ENCODE measurements around the gene TNFRSF6B. TPM values are rescaled to one million over a fixed set of nuclear protein-coding genes. Genes with fewer than 3 reads are reported as not detected.

Gene TNFRSF6B
- polyA plus RNA-seq, 1 of the 3 experiments (the other 2 are of a cell fraction): 9.4 TPM

- Histone ChIP-seq H3K4me1 (ENCODE audit: control insufficient read depth in 1 of 2, insufficient read depth in 2 of 2, low read depth in 1 of 2, low read length in 1 of 2) (peaks cover 0 to 30% of the 10 kb centered on the region in 2 experiments; a peak in 1 of 4 replicates), H3K4me3 (ENCODE audit: low read depth in 2 of 2, low read length in 1 of 2) (no peak overlapping the region), H3K9me2 (no peaks in the 10 kb centered on the region), H3K79me2 (ENCODE audit: insufficient read depth) (peaks cover 56% of the 10 kb centered on the region), H3K36me3 (replicated peaks in 1 of 2; ENCODE audit: control insufficient read depth in 1 of 2, insufficient read depth in 2 of 2, low read length in 1 of 2) (peaks cover 29 to 30% of the 10 kb centered on the region in 2 experiments), H3K9me3 (no peaks in the 10 kb centered on the region), H3K4me2 (no peak overlapping the region), H4K20me1 (ENCODE audit: insufficient read depth) (no peaks in the 10 kb centered on the region), H2AFZ (ENCODE audit: low read depth) (no peak overlapping the region), H3K27ac (ENCODE audit: low read depth in 2 of 2, low read length in 1 of 2) (no peak overlapping the region), H3K9ac (peak overlapping the region; percentile 89; the same call in 1 of the 2 replicates), H3F3A (replicated peaks; ENCODE audit: insufficient read depth) (peaks cover under 1% of the 10 kb centered on the region), H3K27me3 (ENCODE audit: insufficient read depth) (no peaks in the 10 kb centered on the region)
- ChIA-PET CTCF (interaction anchor here (1.1 to 1.8 kb wide), 2 partner anchors 34 to 268 kb away, joined by 4 read pairs; partner anchors contain the start of gene SLC2A4RG), POLR2A (no interaction called here)
- TF ChIP-seq RXRA (IDR thresholded peaks at IDR 0.05; ENCODE audit: borderline replicate concordance, low read depth) (no peak), RAD21 (IDR thresholded peaks at IDR 0.05; ENCODE audit: low read length) (no peak), NFIC (IDR thresholded peaks at IDR 0.05; ENCODE audit: borderline replicate concordance) (no peak), CHD2 (IDR thresholded peaks at IDR 0.05; ENCODE audit: low read length, partially characterized antibody) (no peak), RCOR1 (IDR thresholded peaks at IDR 0.05; ENCODE audit: low read length) (no peak), EP300 (IDR thresholded peaks at IDR 0.05; ENCODE audit: borderline replicate concordance in 1 of 2, low read depth in 1 of 2, low read length in 1 of 2) (no peak), POLR2AphosphoS5 (IDR thresholded peaks at IDR 0.05; ENCODE audit: low read depth, low read length) (no peak), MEF2A (IDR thresholded peaks at IDR 0.05; ENCODE audit: borderline replicate concordance, low read depth) (no peak), ELF1 (IDR thresholded peaks at IDR 0.05) (no peak), FOXM1 (IDR thresholded peaks at IDR 0.05; ENCODE audit: low read depth) (no peak), RFX5 (IDR thresholded peaks at IDR 0.05; ENCODE audit: low read length) (no peak), YY1 (IDR thresholded peaks at IDR 0.05; ENCODE audit: low read depth) (no peak)
- TF ChIP-seq, protein P1, sequence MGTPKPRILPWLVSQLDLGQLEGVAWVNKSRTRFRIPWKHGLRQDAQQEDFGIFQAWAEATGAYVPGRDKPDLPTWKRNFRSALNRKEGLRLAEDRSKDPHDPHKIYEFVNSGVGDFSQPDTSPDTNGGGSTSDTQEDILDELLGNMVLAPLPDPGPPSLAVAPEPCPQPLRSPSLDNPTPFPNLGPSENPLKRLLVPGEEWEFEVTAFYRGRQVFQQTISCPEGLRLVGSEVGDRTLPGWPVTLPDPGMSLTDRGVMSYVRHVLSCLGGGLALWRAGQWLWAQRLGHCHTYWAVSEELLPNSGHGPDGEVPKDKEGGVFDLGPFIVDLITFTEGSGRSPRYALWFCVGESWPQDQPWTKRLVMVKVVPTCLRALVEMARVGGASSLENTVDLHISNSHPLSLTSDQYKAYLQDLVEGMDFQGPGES (IDR thresholded peaks at IDR 0.05; ENCODE audit: low read depth, low read length): no peak
- TF ChIP-seq, protein P2, sequence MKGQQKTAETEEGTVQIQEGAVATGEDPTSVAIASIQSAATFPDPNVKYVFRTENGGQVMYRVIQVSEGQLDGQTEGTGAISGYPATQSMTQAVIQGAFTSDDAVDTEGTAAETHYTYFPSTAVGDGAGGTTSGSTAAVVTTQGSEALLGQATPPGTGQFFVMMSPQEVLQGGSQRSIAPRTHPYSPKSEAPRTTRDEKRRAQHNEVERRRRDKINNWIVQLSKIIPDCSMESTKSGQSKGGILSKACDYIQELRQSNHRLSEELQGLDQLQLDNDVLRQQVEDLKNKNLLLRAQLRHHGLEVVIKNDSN (IDR thresholded peaks at IDR 0.05; ENCODE audit: borderline replicate concordance, low read depth): no peak
- WGBS (ENCODE audit: low lambda C conversion rate): 83% methylated on average over 8 of the region's 8 CpGs
- no peak for DNase-seq
These were observed 9.0 kb downstream of the TNFRSF6B start for GRCh38 chr20:63705232-63706026.

GRCh38 chr20:63706027-63706695 is 9.7 kb downstream of the TNFRSF6B start:
- Histone ChIP-seq H3K4me1 (ENCODE audit: control insufficient read depth in 1 of 2, insufficient read depth in 2 of 2, low read depth in 1 of 2, low read length in 1 of 2) (peaks cover 0 to 30% of the 10 kb centered on the region in 2 experiments; a peak in 1 of 4 replicates), H3K36me3 (replicated peaks in 1 of 2; ENCODE audit: control insufficient read depth in 1 of 2, insufficient read depth in 2 of 2, low read length in 1 of 2) (peaks cover 36 to 38% of the 10 kb centered on the region in 2 experiments), H3K9me2 (no peaks in the 10 kb centered on the region), H3K9ac (peak overlapping the region; percentile 89; the same call in 1 of the 2 replicates), H4K20me1 (ENCODE audit: insufficient read depth) (no peaks in the 10 kb centered on the region), H2AFZ (ENCODE audit: low read depth) (no peak overlapping the region), H3K27me3 (ENCODE audit: insufficient read depth) (no peaks in the 10 kb centered on the region), H3K4me2 (peak overlapping the region; percentile 92), H3K27ac (ENCODE audit: low read depth in 2 of 2, low read length in 1 of 2) (peak overlapping the region in 1 of 2 experiments; percentile 65; a peak in 1 of 4 replicates), H3K79me2 (ENCODE audit: insufficient read depth) (peaks cover 64% of the 10 kb centered on the region), H3F3A (replicated peaks; ENCODE audit: insufficient read depth) (peaks cover 4% of the 10 kb centered on the region), H3K4me3 (ENCODE audit: low read depth in 2 of 2, low read length in 1 of 2) (peak overlapping the region; percentile 70 to 90; a peak in 3 of 4 replicates), H3K9me3 (no peaks in the 10 kb centered on the region)
- WGBS (ENCODE audit: low lambda C conversion rate): 65% methylated on average over 11 of the region's 12 CpGs
- no peak for TF ChIP-seq RCOR1 (IDR thresholded peaks at IDR 0.05; ENCODE audit: low read length)
- TF ChIP-seq NRF1 (IDR thresholded peaks at IDR 0.05; ENCODE audit: low read depth, low read length): no peak
- no peak for TF ChIP-seq SIN3A (IDR thresholded peaks at IDR 0.05; ENCODE audit: borderline replicate concordance, low read depth, low read length)
- TF ChIP-seq, protein P1 (IDR thresholded peaks at IDR 0.05; ENCODE audit: low read depth, low read length): no peak
- TF ChIP-seq GATA2 (CRISPR knock-in tag; IDR thresholded peaks at IDR 0.05): no peak
- POLR2A ChIA-PET: no interaction called here
- no peak for DNase-seq
- CTCF ChIA-PET: interaction anchor here (1.1 kb wide), 2 partner anchors 12 to 267 kb away, joined by 3 to 4 read pairs; no protein-coding TSS in a partner anchor

Data from SK-N-SH (cell line).